ENCODE data around the gene NTN1. TPM values are rescaled to one million over a fixed set of nuclear protein-coding genes. Genes with fewer than 3 reads are reported as not detected.

NTN1 gene
- total and polyA plus RNA-seq, 2 donors: 2.0 to 2.4 TPM

- Histone ChIP-seq H3K36me3 (ENCODE audit: control insufficient read depth in 2 of 2, insufficient read depth in 2 of 2, low read length in 1 of 2) (no peaks in the 10 kb centered on the region), H3K27me3 (ENCODE audit: control insufficient read depth in 2 of 2, insufficient read depth in 1 of 2, low read length in 1 of 2) (no peaks in the 10 kb centered on the region), H3K4me3 (ENCODE audit: low read length in 2 of 2) (no peak overlapping the region), H3K4me1 (ENCODE audit: control insufficient read depth in 2 of 2, insufficient read depth in 2 of 2, low read length in 2 of 2) (no peaks in the 10 kb centered on the region), H3K9me3 (ENCODE audit: control insufficient read depth in 2 of 2, insufficient read depth in 1 of 2, low read length in 1 of 2) (no peaks in the 10 kb centered on the region), H3K27ac (ENCODE audit: low read depth in 1 of 2, low read length in 1 of 2) (no peak overlapping the region)
- WGBS: 98% methylated on average over 5 of the region's 5 CpGs
- no peak for DNase-seq (ENCODE audit: low read depth in 6 of 9, low spot score in 9 of 9)
Observed at GRCh38 chr17:9131371-9131770, 110.1 kb downstream of the NTN1 start.

GRCh38 chr17:9132291-9132690, 111.0 kb downstream of the NTN1 start:
- Histone ChIP-seq H3K36me3 (ENCODE audit: control insufficient read depth in 2 of 2, insufficient read depth in 2 of 2, low read length in 1 of 2) (no peaks in the 10 kb centered on the region), H3K4me3 (ENCODE audit: low read length in 2 of 2) (no peak overlapping the region), H3K4me1 (ENCODE audit: control insufficient read depth in 2 of 2, insufficient read depth in 2 of 2, low read length in 2 of 2) (no peaks in the 10 kb centered on the region), H3K9me3 (ENCODE audit: control insufficient read depth in 2 of 2, insufficient read depth in 1 of 2, low read length in 1 of 2) (no peaks in the 10 kb centered on the region), H3K27ac (ENCODE audit: low read depth in 1 of 2, low read length in 1 of 2) (no peak overlapping the region), H3K27me3 (ENCODE audit: control insufficient read depth in 2 of 2, insufficient read depth in 1 of 2, low read length in 1 of 2) (no peaks in the 10 kb centered on the region)
- DNase-seq (ENCODE audit: low read depth in 6 of 9, low spot score in 9 of 9): no peak
- 97% methylated on average over 9 of the region's 9 CpGs for WGBS

DNA sequence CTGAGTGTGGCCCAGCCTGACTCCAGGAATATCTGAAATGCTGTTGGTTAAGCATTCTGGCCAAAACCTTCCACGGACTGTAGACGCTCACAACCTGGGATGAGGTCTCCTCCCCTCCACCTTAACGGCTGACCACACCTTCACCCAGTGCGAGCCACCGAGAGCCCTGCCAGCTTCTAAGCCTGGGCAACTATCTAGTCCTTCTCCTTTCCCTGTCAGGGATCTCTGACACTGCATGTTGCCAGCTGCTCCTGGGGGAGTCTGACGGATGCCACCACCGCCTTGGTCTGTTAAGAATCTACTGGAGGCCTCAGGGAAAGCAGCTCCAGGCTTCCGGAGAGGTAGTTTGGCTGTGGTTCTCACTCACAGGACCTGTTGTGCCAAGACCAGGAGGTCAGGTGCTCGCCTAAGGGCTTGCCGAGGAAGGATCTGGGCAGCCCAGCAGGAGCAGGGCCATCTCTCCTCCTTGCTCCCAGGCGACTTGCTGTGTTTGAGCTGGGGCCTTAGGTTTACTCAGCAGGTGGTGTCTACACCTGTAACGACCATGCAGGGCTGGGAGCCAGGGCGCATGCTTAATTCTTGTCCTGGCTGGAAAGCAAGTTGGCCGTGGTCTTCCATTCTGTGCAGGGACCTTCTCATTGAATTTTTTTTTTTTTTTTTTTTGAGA, 111.8 kb downstream of the NTN1 start:
- no peaks in the 10 kb centered on the region for H3K4me1 ChIP-seq (ENCODE audit: control insufficient read depth in 2 of 2, insufficient read depth in 2 of 2, low read length in 2 of 2)
- H3K27ac ChIP-seq (ENCODE audit: low read depth in 1 of 2, low read length in 1 of 2): no peak overlapping the region
- DNase-seq (ENCODE audit: low read depth in 6 of 9, low spot score in 9 of 9): no peak
- 94% methylated on average over 14 of the region's 14 CpGs for WGBS
- H3K27me3 ChIP-seq (ENCODE audit: control insufficient read depth in 2 of 2, insufficient read depth in 1 of 2, low read length in 1 of 2): no peaks in the 10 kb centered on the region
- no peaks in the 10 kb centered on the region for H3K9me3 ChIP-seq (ENCODE audit: control insufficient read depth in 2 of 2, insufficient read depth in 1 of 2, low read length in 1 of 2)
- H3K4me3 ChIP-seq (ENCODE audit: low read length in 2 of 2): no peak overlapping the region
- H3K36me3 ChIP-seq (ENCODE audit: control insufficient read depth in 2 of 2, insufficient read depth in 2 of 2, low read length in 1 of 2): no peaks in the 10 kb centered on the region

DNA sequence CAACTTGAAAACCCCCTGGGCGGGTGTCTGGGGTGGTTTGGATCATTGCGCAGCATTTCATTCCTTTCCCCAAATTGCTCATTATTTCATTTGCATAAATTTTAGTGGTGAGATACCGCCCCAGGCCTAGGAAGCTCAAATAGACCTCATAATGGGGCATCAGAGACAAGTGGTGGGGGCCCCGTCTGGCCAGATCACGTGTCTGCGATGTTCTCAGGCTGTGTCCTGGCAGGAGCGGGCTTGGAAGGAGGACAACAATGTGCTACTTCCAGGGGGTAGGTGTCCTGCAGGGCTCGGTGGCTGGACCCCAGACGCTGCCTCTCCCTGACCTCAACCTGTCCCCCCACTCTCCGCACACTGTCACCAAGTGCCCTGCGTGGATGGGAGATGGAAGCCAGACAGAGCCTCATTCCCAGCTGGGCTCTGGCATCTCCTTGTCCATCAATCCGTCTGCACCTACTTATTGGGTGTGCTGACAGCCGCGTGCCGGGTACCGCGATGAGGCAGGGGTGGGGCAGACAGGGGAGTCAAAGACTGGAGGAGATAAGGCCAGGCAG, 116.9 kb downstream of the NTN1 start:
- H3K27ac ChIP-seq (ENCODE audit: low read depth in 1 of 2, low read length in 1 of 2): no peak overlapping the region
- no peaks in the 10 kb centered on the region for H3K27me3 ChIP-seq (ENCODE audit: control insufficient read depth in 2 of 2, insufficient read depth in 1 of 2, low read length in 1 of 2)
- WGBS: 95% methylated on average over 17 of the region's 17 CpGs
- no peak for DNase-seq (ENCODE audit: low read depth in 6 of 9, low spot score in 9 of 9)
- H3K36me3 ChIP-seq (ENCODE audit: control insufficient read depth in 2 of 2, insufficient read depth in 2 of 2, low read length in 1 of 2): no peaks in the 10 kb centered on the region
- H3K4me1 ChIP-seq (ENCODE audit: control insufficient read depth in 2 of 2, insufficient read depth in 2 of 2, low read length in 2 of 2): no peaks in the 10 kb centered on the region
- no peaks in the 10 kb centered on the region for H3K9me3 ChIP-seq (ENCODE audit: control insufficient read depth in 2 of 2, insufficient read depth in 1 of 2, low read length in 1 of 2)
- no peak overlapping the region for H3K4me3 ChIP-seq (ENCODE audit: low read length in 2 of 2)

DNA sequence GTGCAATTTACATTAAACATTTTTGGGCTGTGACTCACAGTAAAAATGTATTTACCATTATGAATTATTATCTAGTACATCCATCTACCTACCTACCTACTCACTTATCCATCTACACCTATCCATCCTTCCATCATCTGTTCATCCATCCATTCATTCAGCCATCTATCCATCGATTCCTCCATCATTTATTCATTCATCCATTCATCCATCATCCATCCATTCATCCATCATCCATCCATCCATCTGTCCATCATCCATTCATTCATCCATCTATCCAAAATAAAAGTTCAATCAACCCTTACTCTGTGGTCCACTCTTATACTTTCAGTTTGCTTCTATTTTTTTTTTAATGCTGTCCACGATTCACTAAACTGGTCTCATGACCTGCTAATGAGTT, 118.4 kb downstream of the NTN1 start:
- no peak overlapping the region for H3K4me3 ChIP-seq (ENCODE audit: low read length in 2 of 2)
- no peaks in the 10 kb centered on the region for H3K9me3 ChIP-seq (ENCODE audit: control insufficient read depth in 2 of 2, insufficient read depth in 1 of 2, low read length in 1 of 2)
- H3K4me1 ChIP-seq (ENCODE audit: control insufficient read depth in 2 of 2, insufficient read depth in 2 of 2, low read length in 2 of 2): no peaks in the 10 kb centered on the region
- H3K27ac ChIP-seq (ENCODE audit: low read depth in 1 of 2, low read length in 1 of 2): no peak overlapping the region
- 90% methylated on average over 2 of the region's 2 CpGs for WGBS
- H3K36me3 ChIP-seq (ENCODE audit: control insufficient read depth in 2 of 2, insufficient read depth in 2 of 2, low read length in 1 of 2): no peaks in the 10 kb centered on the region
- no peaks in the 10 kb centered on the region for H3K27me3 ChIP-seq (ENCODE audit: control insufficient read depth in 2 of 2, insufficient read depth in 1 of 2, low read length in 1 of 2)
- DNase-seq (ENCODE audit: low read depth in 6 of 9, low spot score in 9 of 9): no peak

DNA sequence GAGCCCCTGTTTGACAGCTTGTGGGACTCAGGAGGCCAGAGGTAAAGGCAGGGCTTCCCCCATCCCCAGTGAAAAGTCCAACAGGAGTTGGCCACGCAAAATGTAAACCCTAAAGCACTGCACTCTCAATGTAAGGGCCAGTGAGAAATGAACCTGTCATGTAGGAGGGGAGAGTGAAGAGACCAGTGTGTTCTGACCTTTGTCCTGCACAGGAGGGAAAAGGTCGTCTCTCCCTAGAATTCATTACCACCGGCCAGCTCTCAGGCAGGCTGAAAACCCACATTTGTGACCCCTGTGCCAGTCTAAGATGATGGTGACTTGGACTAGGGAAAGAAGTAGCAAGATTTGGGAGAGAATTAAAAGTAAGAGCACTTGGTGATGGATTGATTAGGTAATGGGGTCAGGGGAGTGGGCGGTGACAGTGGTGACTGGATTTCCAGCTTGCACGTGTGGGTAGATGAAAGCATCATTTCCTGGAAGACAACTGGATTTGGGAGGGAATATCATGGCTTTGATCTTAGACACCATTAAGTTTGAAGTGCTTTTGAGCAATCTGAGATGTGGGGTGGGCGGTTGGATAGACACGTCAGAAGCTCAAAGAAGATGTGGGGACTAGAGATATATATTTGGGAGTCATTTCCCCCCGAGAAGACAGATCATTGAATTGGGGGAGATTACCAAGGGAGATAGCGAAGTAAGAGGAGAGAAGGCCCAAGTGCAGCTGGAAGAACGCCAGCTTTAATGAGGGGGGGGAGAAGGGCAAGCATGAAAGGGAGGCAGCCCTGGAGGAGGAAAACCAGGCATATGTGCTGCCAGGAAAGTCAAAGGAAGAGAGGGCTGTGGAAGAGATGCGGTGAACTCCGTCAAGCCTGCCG, 119.5 kb downstream of the NTN1 start:
- Histone ChIP-seq H3K27me3 (ENCODE audit: control insufficient read depth in 2 of 2, insufficient read depth in 1 of 2, low read length in 1 of 2) (no peaks in the 10 kb centered on the region), H3K27ac (ENCODE audit: low read depth in 1 of 2, low read length in 1 of 2) (no peak overlapping the region), H3K4me1 (ENCODE audit: control insufficient read depth in 2 of 2, insufficient read depth in 2 of 2, low read length in 2 of 2) (no peaks in the 10 kb centered on the region), H3K36me3 (ENCODE audit: control insufficient read depth in 2 of 2, insufficient read depth in 2 of 2, low read length in 1 of 2) (no peaks in the 10 kb centered on the region), H3K4me3 (ENCODE audit: low read length in 2 of 2) (no peak overlapping the region), H3K9me3 (ENCODE audit: control insufficient read depth in 2 of 2, insufficient read depth in 1 of 2, low read length in 1 of 2) (no peaks in the 10 kb centered on the region)
- DNase-seq (ENCODE audit: low read depth in 6 of 9, low spot score in 9 of 9): no peak
- WGBS: 94% methylated on average over 13 of the region's 13 CpGs

DNA sequence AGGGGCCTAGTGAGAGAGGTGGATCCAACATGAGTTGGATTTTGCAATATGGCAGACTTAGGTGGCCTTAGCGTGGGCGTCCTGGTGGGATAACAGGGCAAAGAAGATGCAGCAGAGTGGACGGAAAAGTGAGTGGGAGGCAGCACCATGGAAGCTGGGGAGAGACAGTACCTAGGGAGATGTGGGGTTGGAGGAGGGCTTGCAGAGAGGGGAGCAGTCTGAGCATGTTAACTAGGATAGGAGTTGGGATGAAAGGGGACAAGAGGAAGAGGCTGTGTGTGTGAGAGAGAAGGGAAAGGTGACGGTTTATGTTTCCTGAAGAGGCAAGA, 120.1 kb downstream of the NTN1 start:
- H3K4me3 ChIP-seq (ENCODE audit: low read length in 2 of 2): no peak overlapping the region
- H3K36me3 ChIP-seq (ENCODE audit: control insufficient read depth in 2 of 2, insufficient read depth in 2 of 2, low read length in 1 of 2): no peaks in the 10 kb centered on the region
- no peak overlapping the region for H3K27ac ChIP-seq (ENCODE audit: low read depth in 1 of 2, low read length in 1 of 2)
- over 99% methylated on average over 4 of the region's 4 CpGs for WGBS
- H3K4me1 ChIP-seq (ENCODE audit: control insufficient read depth in 2 of 2, insufficient read depth in 2 of 2, low read length in 2 of 2): peaks cover 0 to 6% of the 10 kb centered on the region in 2 donors
- H3K27me3 ChIP-seq (ENCODE audit: control insufficient read depth in 2 of 2, insufficient read depth in 1 of 2, low read length in 1 of 2): no peaks in the 10 kb centered on the region
- no peak for DNase-seq (ENCODE audit: low read depth in 6 of 9, low spot score in 9 of 9)
- H3K9me3 ChIP-seq (ENCODE audit: control insufficient read depth in 2 of 2, insufficient read depth in 1 of 2, low read length in 1 of 2): no peaks in the 10 kb centered on the region

DNA sequence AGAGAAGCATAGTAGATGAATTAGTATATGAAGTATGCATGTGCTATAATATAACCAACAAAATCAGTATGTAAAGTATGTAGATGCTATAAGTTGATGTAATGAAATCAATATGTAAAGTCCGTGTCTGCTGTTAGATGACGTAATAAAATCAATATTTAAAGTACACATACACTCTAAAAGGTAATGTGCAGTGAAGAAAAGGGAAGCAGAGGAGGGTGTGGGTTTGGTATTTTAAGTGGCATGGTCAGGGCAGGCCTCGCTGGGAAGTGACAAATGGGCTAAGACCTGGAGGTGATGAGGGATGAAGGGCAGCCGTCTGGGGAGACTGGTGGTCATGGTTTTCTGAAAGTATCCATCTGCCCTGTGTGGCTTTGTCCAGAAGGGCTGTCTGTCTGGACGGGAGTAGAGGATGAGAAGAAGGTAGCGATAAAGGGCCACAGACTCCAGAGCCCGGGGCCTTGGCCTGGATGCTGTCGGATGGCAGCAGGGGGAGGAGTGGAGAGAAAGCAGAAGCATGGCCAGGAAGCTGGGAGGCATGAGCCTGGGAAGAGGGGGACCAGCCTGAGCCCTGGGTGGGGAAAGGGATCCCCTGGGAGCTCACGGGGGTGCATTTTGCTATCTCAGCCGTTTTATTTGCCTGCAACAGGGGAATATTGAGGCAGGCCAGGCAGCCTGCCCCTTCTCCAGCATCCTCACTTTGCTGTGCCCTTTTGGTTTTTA, 121.6 kb downstream of the NTN1 start:
- H3K9me3 ChIP-seq (ENCODE audit: control insufficient read depth in 2 of 2, insufficient read depth in 1 of 2, low read length in 1 of 2): no peaks in the 10 kb centered on the region
- peaks cover 0 to 6% of the 10 kb centered on the region in 2 donors for H3K4me1 ChIP-seq (ENCODE audit: control insufficient read depth in 2 of 2, insufficient read depth in 2 of 2, low read length in 2 of 2)
- H3K27ac ChIP-seq (ENCODE audit: low read depth in 1 of 2, low read length in 1 of 2): no peak overlapping the region
- DNase-seq (ENCODE audit: low read depth in 6 of 9, low spot score in 9 of 9): no peak
- no peak overlapping the region for H3K4me3 ChIP-seq (ENCODE audit: low read length in 2 of 2)
- WGBS: 94% methylated on average over 10 of the region's 10 CpGs
- H3K36me3 ChIP-seq (ENCODE audit: control insufficient read depth in 2 of 2, insufficient read depth in 2 of 2, low read length in 1 of 2): no peaks in the 10 kb centered on the region
- H3K27me3 ChIP-seq (ENCODE audit: control insufficient read depth in 2 of 2, insufficient read depth in 1 of 2, low read length in 1 of 2): no peaks in the 10 kb centered on the region

Data from thymus (tissue), 11 donors.